Tibial nerve (tissue), 4 donors: ENCODE measurements around the gene SBSN. TPM values are rescaled to one million over a fixed set of nuclear protein-coding genes. Genes with fewer than 3 reads are reported as not detected.

ENCODE experiments used
- DNase-seq, 2 donors: peaks; one replicate each; pipeline ENCODE4 v3.0.0-alpha.2; 2019; ENCODE audit warnings: low spot score in 2 of 2
- H3K27ac ChIP-seq, 4 donors: fragments of 200-600 bp; sonication (generic) in 3 of 4; one replicate each; pipeline ENCODE4 v1.5.1; 2017 to 2019; ENCODE audit warnings: mild to moderate bottlenecking in 1 of 4
- H3K27me3 ChIP-seq, 2 donors: fragments of 200-600 bp; sonication (generic) in 1 of 2; one replicate each; pipeline versions ENCODE4 v1.5.1 to v1.6.0; 2017 to 2019
- H3K36me3 ChIP-seq, 3 donors: fragments of 200-600 bp; sonication (generic); one replicate each; pipeline ENCODE4 v1.5.1; 2018 to 2019
- H3K4me1 ChIP-seq, 4 donors: fragments of 200-600 bp; sonication (generic) in 3 of 4; one replicate each; pipeline ENCODE4 v1.5.1; 2017 to 2019
- H3K4me3 ChIP-seq, 4 donors: fragments of 200-600 bp; sonication (generic) in 3 of 4; one replicate each; pipeline ENCODE4 v1.5.1; 2017 to 2019; ENCODE audit warnings: mild to moderate bottlenecking in 1 of 4, moderate library complexity in 1 of 4
- H3K9me3 ChIP-seq, 4 donors: fragments of 200-600 bp; sonication (generic) in 3 of 4; one replicate each; pipeline ENCODE4 v1.5.1; 2017 to 2019
- CTCF ChIP-seq, 5 experiments: fragments of 200-600 bp in 3 of 5; fragments of 450-650 bp in 2 of 5; sonication (generic) in 3 of 5; IDR thresholded peaks; one replicate each; pipeline ENCODE4 v1.5.1; 2016 to 2019; ENCODE audit warnings: antibody characterized with exemption in 5 of 5, mild to moderate bottlenecking in 3 of 5, moderate library complexity in 2 of 5
- EP300 ChIP-seq, 2 donors: sonication (generic); formaldehyde crosslinking; IDR thresholded peaks; one replicate each; pipeline ENCODE4 v1.6.1; 2017; ENCODE audit warnings: antibody characterized with exemption in 2 of 2, mild to moderate bottlenecking in 1 of 2
- POLR2A ChIP-seq, 2 donors: fragments of 450-650 bp; IDR thresholded peaks; one replicate each; pipeline ENCODE4 v1.6.1; 2017; ENCODE audit warnings: antibody characterized with exemption in 2 of 2, mild to moderate bottlenecking in 2 of 2, moderate library complexity in 2 of 2
- WGBS, 2 donors: methylation state at CpG; one replicate each; pipeline ENCODE4 v1.1.5; 2018; 5-methylcytosine and 5-hydroxymethylcytosine counted together
- total RNA-seq, 4 donors: library from RNA; depleted of rRNA; stranded (reverse); fragments of >200 nt; gene quantifications; one replicate each; pipeline ENCODE4 v1.1.0, GENCODE V29; 2016

The SBSN gene
- total RNA-seq, 4 donors from 2014 or later: not detected

DNA sequence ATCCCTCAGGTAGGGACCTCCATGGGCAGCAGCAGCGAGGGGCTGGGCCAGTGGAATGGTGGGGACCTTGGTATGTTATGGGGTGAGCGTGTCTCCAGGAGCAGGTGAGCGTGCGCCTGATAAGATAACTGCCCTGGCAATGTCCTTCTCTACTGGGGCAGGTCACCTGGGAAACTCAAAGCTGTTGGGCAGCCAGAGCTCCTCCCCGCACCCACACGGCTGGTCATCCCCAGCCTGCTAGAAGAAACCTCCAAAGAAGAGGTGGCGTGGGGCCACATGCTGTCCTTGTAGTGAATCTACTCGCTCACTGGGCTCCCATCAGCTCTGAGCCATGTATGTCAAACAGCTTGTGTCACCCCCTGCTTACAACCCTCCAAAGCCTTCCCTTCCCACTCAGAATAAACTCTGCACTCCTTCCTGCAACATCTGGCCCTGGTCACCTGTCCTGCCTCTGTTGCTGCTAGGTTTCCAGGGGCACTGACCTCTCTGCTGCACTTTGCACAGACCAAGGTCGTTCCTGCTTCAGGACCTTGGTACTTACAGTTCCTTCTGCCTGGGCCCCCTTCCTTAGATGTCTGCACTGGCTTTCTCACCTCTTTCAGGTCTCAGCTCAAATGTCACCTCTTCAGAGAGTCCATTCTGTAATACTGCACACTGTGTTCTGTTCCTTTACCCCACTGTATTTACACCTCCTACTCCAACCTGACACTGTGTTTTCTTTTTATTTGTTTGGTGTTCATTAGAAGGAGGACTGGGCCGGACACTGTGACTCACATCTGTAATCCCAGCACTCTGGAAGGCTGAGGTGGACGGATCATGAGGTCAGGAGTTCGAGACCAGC lies 37.1 kb upstream of the SBSN start:
- 77 to 83% methylated on average over 6 to 12 of the region's 12 CpGs for WGBS, 2 donors
- peaks cover 0 to 38% of the 10 kb centered on the region in 2 donors for H3K27me3 ChIP-seq
- TF ChIP-seq POLR2A (IDR thresholded peaks at IDR 0.05): no peak
- no peak overlapping the region for H3K27ac ChIP-seq
- H3K9me3 ChIP-seq: no peaks in the 10 kb centered on the region
- no peaks in the 10 kb centered on the region for H3K4me1 ChIP-seq
- no peak overlapping the region for H3K4me3 ChIP-seq
- no peaks in the 10 kb centered on the region for H3K36me3 ChIP-seq
- no peak for DNase-seq

DNA sequence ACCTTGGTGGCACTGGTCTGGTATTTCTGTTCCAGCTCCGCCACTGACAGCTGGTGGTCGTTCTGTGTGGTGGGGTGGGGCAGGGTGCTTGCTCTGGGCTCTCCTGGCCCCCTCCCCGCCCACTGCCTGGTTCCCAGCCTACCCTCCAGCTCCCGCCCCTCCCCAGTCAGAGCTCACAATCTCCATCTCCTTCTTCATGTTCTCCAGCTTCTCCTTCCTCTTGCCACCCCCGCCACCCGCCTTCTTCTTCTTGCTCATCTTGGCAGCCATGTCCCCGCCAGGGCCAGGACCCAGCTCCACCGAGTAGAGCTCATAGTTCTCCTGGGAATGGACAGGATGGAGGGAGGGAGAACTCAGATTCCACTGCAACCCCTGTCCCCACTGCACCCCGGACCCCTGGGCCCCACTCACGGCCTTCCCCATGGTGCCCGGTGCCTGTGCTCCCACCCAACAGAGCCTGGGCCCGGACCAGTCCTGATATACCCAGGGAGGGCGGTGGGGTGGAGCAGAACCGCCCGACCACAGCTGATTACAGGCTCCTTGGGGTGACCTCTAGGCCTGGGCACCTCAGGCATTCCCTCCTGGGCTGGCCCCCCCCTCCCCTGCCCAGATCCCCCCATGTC lies 35.2 kb upstream of the SBSN start, which contains the start of gene ATP4A:
ATP4A (minus strand) TSS at position 452 of the 623 bp plus-strand sequence; CDS start at position 423, 29 bp downstream.
- Histone ChIP-seq H3K27me3 (peaks cover 0 to 53% of the 10 kb centered on the region in 2 donors), H3K9me3 (no peaks in the 10 kb centered on the region), H3K4me1 (peaks cover 0 to 5% (median 0%) of the 10 kb centered on the region in 4 donors), H3K27ac (no peak within 1 kb of the TSS), H3K36me3 (no peaks in the 10 kb centered on the region), H3K4me3 (no peak within 1 kb of the TSS)
- 70 to 73% methylated on average over 13 to 14 of the region's 15 CpGs for WGBS, 2 donors
- no peak for TF ChIP-seq EP300 (IDR thresholded peaks at IDR 0.05)
- TF ChIP-seq CTCF (IDR thresholded peaks at IDR 0.05): no peak
- no peak for TF ChIP-seq POLR2A (IDR thresholded peaks at IDR 0.05)
- no peak for DNase-seq

DNA sequence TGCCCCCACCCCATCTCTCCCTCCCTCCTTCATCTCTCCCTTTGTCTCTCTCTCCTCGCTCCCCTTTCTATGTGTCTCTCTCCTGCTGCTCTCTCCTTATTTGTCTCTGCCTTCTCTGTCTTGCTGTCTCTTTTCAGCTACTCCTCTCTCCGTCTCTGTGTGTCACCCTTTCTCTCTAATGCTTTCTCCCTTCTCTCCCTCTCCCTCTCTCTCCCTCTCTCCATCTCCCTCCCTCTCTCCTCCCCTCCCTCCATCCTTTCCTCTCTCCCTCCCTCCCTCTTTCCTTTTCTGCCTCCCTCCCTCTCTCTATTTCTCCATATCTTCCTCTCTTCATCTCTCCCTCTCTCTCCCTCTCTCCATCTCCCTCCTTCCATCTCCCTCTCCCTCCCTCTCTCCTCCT lies 34.7 kb upstream of the SBSN start:
- H3K4me3 ChIP-seq: no peak overlapping the region
- no peak overlapping the region for H3K27ac ChIP-seq
- no peak for DNase-seq
- H3K4me1 ChIP-seq: peaks cover 0 to 10% (median 2%) of the 10 kb centered on the region in 4 donors
- peaks cover 0 to 59% of the 10 kb centered on the region in 2 donors for H3K27me3 ChIP-seq
- WGBS, 2 donors: 54 to 60% methylated on average over 2 of the region's 2 CpGs
- no peak for TF ChIP-seq POLR2A (IDR thresholded peaks at IDR 0.05)
- no peak for TF ChIP-seq CTCF (IDR thresholded peaks at IDR 0.05)
- TF ChIP-seq EP300 (IDR thresholded peaks at IDR 0.05): no peak
- H3K9me3 ChIP-seq: no peaks in the 10 kb centered on the region
- no peaks in the 10 kb centered on the region for H3K36me3 ChIP-seq

GRCh38 chr19:35562336-35562735 lies 34.2 kb upstream of the SBSN start:
- Histone ChIP-seq H3K27ac (no peak overlapping the region), H3K4me3 (no peak overlapping the region), H3K27me3 (peaks cover 0 to 63% of the 10 kb centered on the region in 2 donors), H3K9me3 (no peaks in the 10 kb centered on the region), H3K36me3 (no peaks in the 10 kb centered on the region), H3K4me1 (peaks cover 0 to 15% (median 2%) of the 10 kb centered on the region in 4 donors)
- WGBS, 2 donors: 54 to 57% methylated on average over 17 of the region's 17 CpGs
- no peak for DNase-seq
- no peak for TF ChIP-seq POLR2A (IDR thresholded peaks at IDR 0.05)
- TF ChIP-seq EP300 (IDR thresholded peaks at IDR 0.05): no peak
- no peak for TF ChIP-seq CTCF (IDR thresholded peaks at IDR 0.05)

DNA sequence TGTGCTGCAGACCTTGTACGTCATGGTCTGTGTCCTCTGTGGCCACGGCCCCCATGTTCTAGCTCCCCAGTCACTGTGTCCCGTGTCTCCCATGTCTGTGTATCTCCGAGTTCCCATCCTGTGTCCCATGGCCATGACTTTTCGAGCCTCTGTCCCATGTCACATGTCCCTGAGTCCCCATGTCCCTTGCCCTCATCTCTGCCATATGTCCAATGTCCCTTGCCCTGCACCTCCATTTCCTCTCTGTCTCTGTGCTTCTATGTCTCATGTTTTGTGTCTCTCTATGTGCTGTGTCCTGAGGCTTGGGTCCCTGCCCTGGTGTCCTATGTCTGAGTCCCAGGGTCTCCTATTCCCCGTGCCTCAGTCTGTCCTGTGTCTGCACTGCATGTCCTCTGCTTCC lies 33.3 kb upstream of the SBSN start:
- H3K27me3 ChIP-seq: peaks cover 0 to 66% of the 10 kb centered on the region in 2 donors

More for the DNA sequence above, 33.3 kb upstream of the SBSN start:
- Histone ChIP-seq H3K36me3 (no peaks in the 10 kb centered on the region), H3K4me1 (peaks cover 0 to 15% (median 2%) of the 10 kb centered on the region in 4 donors), H3K4me3 (no peak overlapping the region), H3K9me3 (no peaks in the 10 kb centered on the region), H3K27ac (no peak overlapping the region)
- WGBS, 2 donors: 74 to 89% methylated on average over 6 of the region's 6 CpGs
- DNase-seq: no peak
- TF ChIP-seq CTCF (IDR thresholded peaks at IDR 0.05) (no peak), POLR2A (IDR thresholded peaks at IDR 0.05) (no peak), EP300 (IDR thresholded peaks at IDR 0.05) (no peak)
